OCI-LY3 (cell line): ENCODE results near the gene RELN.

Source experiments
- H2AFZ ChIP-seq: fragments of 200-600, 300-600 bp; shearing (Covaris generic); 2 replicates; pipeline ENCODE4 v1.6.0; 2014; ENCODE audit warnings: antibody characterized with exemption, low read depth, low read length
- H3K27ac ChIP-seq: fragments of 200-600, 300-600 bp; sonication (generic); 2 replicates; pipeline ENCODE4 v1.5.1; 2014; ENCODE audit warnings: mild to moderate bottlenecking, low read length, moderate library complexity, mixed read lengths
- H3K27me3 ChIP-seq: fragments of 200-600, 300-600 bp; sonication (generic); 2 replicates; pipeline ENCODE4 v1.6.1; 2014; ENCODE audit warnings: low read depth, low read length, mixed read lengths
- H3K36me3 ChIP-seq: fragments of 200-600, 300-600 bp; sonication (generic); replicated peaks from 2 replicates; pipeline ENCODE3; 2014; ENCODE audit warnings: low read depth, low read length, mixed read lengths
- H3K4me1 ChIP-seq: fragments of 300-600, 200-600 bp; sonication (generic); 2 replicates; pipeline ENCODE4 v1.6.1; 2014; ENCODE audit warnings: low read length, mixed read lengths
- H3K4me2 ChIP-seq: fragments of 200-600, 300-600 bp; sonication (generic); 2 replicates; pipeline ENCODE4 v1.6.1; 2014; ENCODE audit warnings: low read length, mixed read lengths
- H3K4me3 ChIP-seq: fragments of 300-600, 200-600 bp; sonication (generic); 2 replicates; pipeline ENCODE4 v1.5.1; 2014; ENCODE audit warnings: antibody characterized with exemption, mild to moderate bottlenecking, low read length, moderate library complexity
- H3K79me2 ChIP-seq: fragments of 300-600, 200-600 bp; shearing (Covaris generic); 2 replicates; pipeline ENCODE4 v1.6.1; 2014; ENCODE audit warnings: mild to moderate bottlenecking, low read length, mixed read lengths
- H3K9ac ChIP-seq: fragments of 300-600, 200-600 bp; shearing (Covaris generic); 2 replicates; pipeline ENCODE4 v1.6.0; 2014; ENCODE audit warnings: mild to moderate bottlenecking, low read length, moderate library complexity
- H3K9me3 ChIP-seq: fragments of 200-600, 300-600 bp; shearing (Covaris generic); 2 replicates; pipeline ENCODE4 v1.6.1; 2014; ENCODE audit warnings: low read length, mixed read lengths; ENCODE audit not compliant: insufficient read depth
- H4K20me1 ChIP-seq: fragments of 200-600, 300-600 bp; sonication (generic); 2 replicates; pipeline ENCODE4 v1.6.1; 2016; ENCODE audit warnings: low read length, mixed read lengths; ENCODE audit not compliant: insufficient read depth
- EZH2phosphoT487 ChIP-seq: fragments of 200-600 bp; shearing (Covaris generic); IDR thresholded peaks from 2 replicates; pipeline ENCODE4 v1.6.1; 2018; ENCODE audit warnings: antibody characterized with exemption, mixed run types, low read depth
- TF ChIP-seq, protein P1 (sequence below): fragments of 200-600, 300-600 bp; sonication (generic); IDR thresholded peaks from 2 replicates; pipeline ENCODE4 v1.5.1; 2014; ENCODE audit warnings: antibody characterized with exemption, low read length, low read depth

Gene RELN

GRCh38 chr7:103889451-103889850 is 100.0 kb downstream of the RELN start:
- H3K4me2 ChIP-seq: no peak overlapping the region
- no peak for TF ChIP-seq EZH2phosphoT487
- TF ChIP-seq, protein P1, sequence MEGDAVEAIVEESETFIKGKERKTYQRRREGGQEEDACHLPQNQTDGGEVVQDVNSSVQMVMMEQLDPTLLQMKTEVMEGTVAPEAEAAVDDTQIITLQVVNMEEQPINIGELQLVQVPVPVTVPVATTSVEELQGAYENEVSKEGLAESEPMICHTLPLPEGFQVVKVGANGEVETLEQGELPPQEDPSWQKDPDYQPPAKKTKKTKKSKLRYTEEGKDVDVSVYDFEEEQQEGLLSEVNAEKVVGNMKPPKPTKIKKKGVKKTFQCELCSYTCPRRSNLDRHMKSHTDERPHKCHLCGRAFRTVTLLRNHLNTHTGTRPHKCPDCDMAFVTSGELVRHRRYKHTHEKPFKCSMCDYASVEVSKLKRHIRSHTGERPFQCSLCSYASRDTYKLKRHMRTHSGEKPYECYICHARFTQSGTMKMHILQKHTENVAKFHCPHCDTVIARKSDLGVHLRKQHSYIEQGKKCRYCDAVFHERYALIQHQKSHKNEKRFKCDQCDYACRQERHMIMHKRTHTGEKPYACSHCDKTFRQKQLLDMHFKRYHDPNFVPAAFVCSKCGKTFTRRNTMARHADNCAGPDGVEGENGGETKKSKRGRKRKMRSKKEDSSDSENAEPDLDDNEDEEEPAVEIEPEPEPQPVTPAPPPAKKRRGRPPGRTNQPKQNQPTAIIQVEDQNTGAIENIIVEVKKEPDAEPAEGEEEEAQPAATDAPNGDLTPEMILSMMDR: no peak
- H3K4me3 ChIP-seq: no peak overlapping the region
- no peaks in the 10 kb centered on the region for H3K36me3 ChIP-seq
- no peak overlapping the region for H2AFZ ChIP-seq
- peaks cover 9% of the 10 kb centered on the region for H3K4me1 ChIP-seq
- H3K9me3 ChIP-seq: no peaks in the 10 kb centered on the region
- no peaks in the 10 kb centered on the region for H4K20me1 ChIP-seq
- H3K27me3 ChIP-seq: peaks cover 5% of the 10 kb centered on the region; the same call in 1 of the 2 replicates
- no peak overlapping the region for H3K27ac ChIP-seq
- no peak overlapping the region for H3K9ac ChIP-seq
- H3K79me2 ChIP-seq: no peaks in the 10 kb centered on the region

DNA sequence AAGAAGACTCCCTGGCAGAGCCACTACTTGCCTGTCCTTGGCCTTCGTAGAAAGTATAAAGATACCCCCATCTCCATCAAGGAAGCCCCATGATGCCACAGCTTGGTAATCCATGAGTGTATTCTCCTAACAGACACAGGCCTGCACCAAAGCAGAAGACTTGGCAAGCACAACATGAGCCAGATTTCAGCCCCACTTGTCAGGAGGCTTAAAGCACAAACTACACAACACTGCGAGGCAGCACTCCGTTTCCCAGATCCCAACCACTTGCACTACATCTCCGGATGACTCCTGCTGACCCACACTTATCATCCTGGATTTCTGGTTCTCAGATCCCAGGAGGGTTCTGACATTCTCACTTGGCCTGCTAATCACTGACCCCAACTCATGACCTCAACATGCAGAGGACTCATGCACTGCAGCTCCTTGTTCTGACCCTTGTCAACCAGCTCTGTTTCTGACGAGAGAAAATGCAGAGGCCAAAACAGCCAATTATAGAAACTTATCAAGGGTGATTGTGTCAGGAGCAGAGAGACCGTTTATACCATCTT is 100.8 kb downstream of the RELN start:
- H3K9me3 ChIP-seq: no peaks in the 10 kb centered on the region
- H3K27me3 ChIP-seq: peaks cover 4% of the 10 kb centered on the region; the same call in 1 of the 2 replicates
- H3K4me1 ChIP-seq: peaks cover 9% of the 10 kb centered on the region
- H4K20me1 ChIP-seq: no peaks in the 10 kb centered on the region
- no peak overlapping the region for H3K27ac ChIP-seq
- H3K9ac ChIP-seq: no peak overlapping the region
- no peak overlapping the region for H3K4me2 ChIP-seq
- no peaks in the 10 kb centered on the region for H3K79me2 ChIP-seq
- H3K4me3 ChIP-seq: no peak overlapping the region
- TF ChIP-seq, protein P1: no peak
- no peak for TF ChIP-seq EZH2phosphoT487
- no peaks in the 10 kb centered on the region for H3K36me3 ChIP-seq
- H2AFZ ChIP-seq: no peak overlapping the region

- Histone ChIP-seq H3K27ac (no peak overlapping the region), H2AFZ (no peak overlapping the region), H3K4me1 (peaks cover 9% of the 10 kb centered on the region), H3K9ac (no peak overlapping the region), H3K4me2 (no peak overlapping the region), H4K20me1 (no peaks in the 10 kb centered on the region), H3K4me3 (no peak overlapping the region), H3K27me3 (no peaks in the 10 kb centered on the region), H3K36me3 (no peaks in the 10 kb centered on the region), H3K79me2 (no peaks in the 10 kb centered on the region), H3K9me3 (no peaks in the 10 kb centered on the region)
- no peak for TF ChIP-seq EZH2phosphoT487
- TF ChIP-seq, protein P1: no peak; the same call in 1 of the 2 replicates
Measured at GRCh38 chr7:103887853-103888602, 101.4 kb downstream of the RELN start.

DNA sequence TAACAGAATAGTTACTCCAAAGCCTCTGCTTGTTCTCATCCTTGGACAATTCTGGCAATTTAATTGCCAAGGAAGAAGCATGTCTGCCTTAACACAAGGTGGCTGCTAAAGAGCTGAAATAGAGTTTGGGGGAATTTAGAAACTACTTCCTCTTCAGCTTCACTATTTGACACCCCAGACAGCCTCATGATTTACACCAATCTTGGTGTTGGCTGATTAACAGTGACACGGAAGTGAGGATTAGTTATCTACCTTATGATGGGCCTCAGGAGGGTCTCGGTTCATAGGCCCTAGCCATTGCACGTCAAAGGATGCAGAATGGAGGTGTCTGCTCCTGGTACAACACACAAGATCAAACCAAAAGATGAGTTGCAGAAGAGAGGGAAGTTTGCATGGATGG is 102.4 kb downstream of the RELN start:
- no peaks in the 10 kb centered on the region for H3K79me2 ChIP-seq
- no peak overlapping the region for H3K4me3 ChIP-seq
- no peaks in the 10 kb centered on the region for H4K20me1 ChIP-seq
- H3K9me3 ChIP-seq: no peaks in the 10 kb centered on the region
- H3K27me3 ChIP-seq: no peaks in the 10 kb centered on the region
- H3K4me2 ChIP-seq: no peak overlapping the region
- H3K4me1 ChIP-seq: peaks cover 9% of the 10 kb centered on the region
- no peak for TF ChIP-seq EZH2phosphoT487
- TF ChIP-seq, protein P1: no peak
- H3K36me3 ChIP-seq: no peaks in the 10 kb centered on the region
- no peak overlapping the region for H3K27ac ChIP-seq
- H3K9ac ChIP-seq: no peak overlapping the region
- H2AFZ ChIP-seq: no peak overlapping the region
